ENCODE results near the gene DUSP1. TPM values are rescaled to one million over a fixed set of nuclear protein-coding genes. Genes with fewer than 3 reads are reported as not detected.
A peak's percentile ranks its signal among the peaks of the same experiment; 100 is the strongest.

The DUSP1 gene
- total and polyA plus RNA-seq, 2 of the 4 experiments (the other 2 are of a cell fraction) = 304 to 467 TPM

DNA sequence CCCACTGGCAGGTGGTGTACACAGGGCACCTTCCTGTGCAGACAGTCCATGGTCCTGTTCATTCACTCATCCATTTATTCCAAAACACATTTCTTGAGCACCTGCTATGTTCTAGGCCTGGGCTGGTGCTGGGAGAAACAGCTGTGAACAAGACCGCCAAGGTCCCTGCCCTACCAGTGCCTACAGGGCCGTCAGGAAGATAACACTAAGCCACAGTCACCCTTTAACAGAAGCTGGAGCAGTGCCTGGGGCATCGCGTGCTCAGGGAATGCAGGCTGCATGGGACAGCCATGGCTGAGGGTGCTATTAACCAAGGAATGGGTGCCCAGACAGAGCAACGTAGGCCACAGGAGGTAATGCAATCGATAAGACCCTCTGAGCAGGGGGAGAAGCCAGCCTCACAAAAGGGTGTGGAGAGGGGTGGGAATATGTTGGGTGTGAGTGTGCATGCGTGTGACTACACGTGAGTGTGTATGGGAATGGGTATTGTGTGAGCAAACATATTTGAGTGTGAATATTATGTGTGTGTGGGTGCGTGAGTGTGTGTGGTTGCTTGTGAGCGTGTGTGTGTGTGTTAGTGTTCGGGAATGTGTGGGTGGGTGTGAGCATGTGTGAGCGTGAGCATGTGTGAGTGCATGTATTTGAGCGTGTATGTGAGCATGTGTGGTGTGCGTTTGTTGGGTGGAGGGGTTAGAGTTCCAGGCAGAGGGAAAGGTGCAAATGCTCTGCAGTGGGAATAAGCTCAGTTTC lies 19.1 kb downstream of the DUSP1 start:
- POLR2A ChIA-PET (ENCODE audit: unreplicated experiment) = no interaction called here
- dilution Hi-C loops (cut with HindIII; ENCODE audit: low sequenced_read_pairs, unreplicated experiment) = no loop called here

More for the DNA sequence above, 19.1 kb downstream of the DUSP1 start:
- TF ChIP-seq POLR2A (IDR thresholded peaks at IDR 0.05; ENCODE audit: low read depth, low read length) (no peak), MAZ (IDR thresholded peaks at IDR 0.05; ENCODE audit: borderline replicate concordance, low read depth, low read length) (no peak), RAD21 (IDR thresholded peaks at IDR 0.05; ENCODE audit: low read length) (no peak), BHLHE40 (IDR thresholded peaks at IDR 0.05; ENCODE audit: low read depth, low read length) (no peak), SMC3 (IDR thresholded peaks at IDR 0.05; ENCODE audit: low read depth, low read length) (no peak), CHD1 (IDR thresholded peaks at IDR 0.05; ENCODE audit: low read depth, low read length) (no peak), RCOR1 (IDR thresholded peaks at IDR 0.05; ENCODE audit: insufficient replicate concordance, low read length) (no peak), MXI1 (IDR thresholded peaks at IDR 0.05; ENCODE audit: borderline replicate concordance, low read depth, low read length) (no peak)
- TF ChIP-seq, protein P1, sequence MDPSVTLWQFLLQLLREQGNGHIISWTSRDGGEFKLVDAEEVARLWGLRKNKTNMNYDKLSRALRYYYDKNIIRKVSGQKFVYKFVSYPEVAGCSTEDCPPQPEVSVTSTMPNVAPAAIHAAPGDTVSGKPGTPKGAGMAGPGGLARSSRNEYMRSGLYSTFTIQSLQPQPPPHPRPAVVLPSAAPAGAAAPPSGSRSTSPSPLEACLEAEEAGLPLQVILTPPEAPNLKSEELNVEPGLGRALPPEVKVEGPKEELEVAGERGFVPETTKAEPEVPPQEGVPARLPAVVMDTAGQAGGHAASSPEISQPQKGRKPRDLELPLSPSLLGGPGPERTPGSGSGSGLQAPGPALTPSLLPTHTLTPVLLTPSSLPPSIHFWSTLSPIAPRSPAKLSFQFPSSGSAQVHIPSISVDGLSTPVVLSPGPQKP (IDR thresholded peaks at IDR 0.05; ENCODE audit: borderline replicate concordance, low read depth, low read length) = no peak
- TF ChIP-seq, protein P2, sequence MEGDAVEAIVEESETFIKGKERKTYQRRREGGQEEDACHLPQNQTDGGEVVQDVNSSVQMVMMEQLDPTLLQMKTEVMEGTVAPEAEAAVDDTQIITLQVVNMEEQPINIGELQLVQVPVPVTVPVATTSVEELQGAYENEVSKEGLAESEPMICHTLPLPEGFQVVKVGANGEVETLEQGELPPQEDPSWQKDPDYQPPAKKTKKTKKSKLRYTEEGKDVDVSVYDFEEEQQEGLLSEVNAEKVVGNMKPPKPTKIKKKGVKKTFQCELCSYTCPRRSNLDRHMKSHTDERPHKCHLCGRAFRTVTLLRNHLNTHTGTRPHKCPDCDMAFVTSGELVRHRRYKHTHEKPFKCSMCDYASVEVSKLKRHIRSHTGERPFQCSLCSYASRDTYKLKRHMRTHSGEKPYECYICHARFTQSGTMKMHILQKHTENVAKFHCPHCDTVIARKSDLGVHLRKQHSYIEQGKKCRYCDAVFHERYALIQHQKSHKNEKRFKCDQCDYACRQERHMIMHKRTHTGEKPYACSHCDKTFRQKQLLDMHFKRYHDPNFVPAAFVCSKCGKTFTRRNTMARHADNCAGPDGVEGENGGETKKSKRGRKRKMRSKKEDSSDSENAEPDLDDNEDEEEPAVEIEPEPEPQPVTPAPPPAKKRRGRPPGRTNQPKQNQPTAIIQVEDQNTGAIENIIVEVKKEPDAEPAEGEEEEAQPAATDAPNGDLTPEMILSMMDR (conservative IDR thresholded peaks at IDR 0.05; ENCODE audit: low read depth, low read length) = no peak
- 91 to 100% methylated on average over 2 to 9 of the region's 14 CpGs for WGBS, 2 experiments (ENCODE audit: extremely low coverage in 2 of 2, insufficient read length in 1 of 2)
- Histone ChIP-seq H2AFZ (replicated peaks; ENCODE audit: low read length, poor library complexity) (peak overlapping the region; percentile 63), H3K4me3 (ENCODE audit: insufficient read depth, low read depth, low read length) (no peak overlapping the region), H4K5ac (ENCODE audit: low read depth, low read length) (no peak overlapping the region), H3K9me3 (ENCODE audit: control insufficient read depth, insufficient read depth, low read length) (peaks cover 11% of the 10 kb centered on the region), H2AK5ac (ENCODE audit: low read depth, low read length) (0 out of 2 replicates have a peak overlapping the region, but pooled peaks have one; percentile 16), H4K8ac (ENCODE audit: low read depth in 2 of 2, low read length in 2 of 2) (no peak overlapping the region), H4K20me1 (ENCODE audit: insufficient read depth, low read length) (no peaks in the 10 kb centered on the region), H2BK120ac (ENCODE audit: low read depth, low read length) (no peak overlapping the region), H3K23ac (ENCODE audit: low read depth, low read length) (no peak overlapping the region), H2AK9ac (replicated peaks; ENCODE audit: low read depth, low read length, poor library complexity) (peak overlapping the region; percentile 66), H4K91ac (ENCODE audit: insufficient read depth, low read depth, low read length) (no peak overlapping the region), H3K18ac (ENCODE audit: low read depth, low read length) (no peak overlapping the region), H2BK5ac (ENCODE audit: low read depth, low read length, poor library complexity, severe bottlenecking) (peak overlapping the region; percentile 15), H3K36me3 (ENCODE audit: control insufficient read depth, insufficient read depth, low read length) (no peaks in the 10 kb centered on the region), H3K4me1 (ENCODE audit: control insufficient read depth, insufficient read depth, low read length) (no peaks in the 10 kb centered on the region), H3K4me2 (ENCODE audit: low read depth, low read length) (no peak overlapping the region), H3K56ac (ENCODE audit: extremely low read depth, insufficient read depth, low read length) (no peak overlapping the region), H3K4ac (ENCODE audit: low read depth, low read length) (no peak overlapping the region), H3K9me1 (ENCODE audit: insufficient read depth, low read length) (peaks cover 6% of the 10 kb centered on the region; the same call in 1 of the 2 replicates), H3K14ac (replicated peaks; ENCODE audit: low read depth, low read length) (no peak overlapping the region; the same call in 1 of the 2 replicates), H2BK20ac (ENCODE audit: low read depth, low read length) (0 out of 2 replicates have a peak overlapping the region, but pooled peaks have one; percentile 5), H3K9ac (ENCODE audit: low read depth, low read length) (no peak overlapping the region), H3K27ac (ENCODE audit: insufficient read depth, low read length) (no peak overlapping the region), H3K27me3 (ENCODE audit: control insufficient read depth, insufficient read depth, low read length) (peaks cover 2% of the 10 kb centered on the region; the same call in 1 of the 2 replicates), H3K79me1 (ENCODE audit: low read depth in 1 of 2, low read length in 2 of 2) (no peaks in the 10 kb centered on the region), H2BK15ac (ENCODE audit: low read depth, low read length) (no peak overlapping the region)
- DNase-seq = no peak
- no peak for ATAC-seq (ENCODE audit: low read depth)
- intact Hi-C loops (cut with micrococcal nuclease) = no loop called here
- in situ Hi-C loops (cut with MboI; ENCODE audit: low sequenced_read_pairs) = no loop called here
- BruUV-seq (replicated peaks) = no TSS peak
- CTCF ChIA-PET = no interaction called here
